Colon (tissue), 2 donors: ENCODE results near the gene COL9A2.

Experiments used
- FAIRE-seq: peaks from 2 replicates; lab custom pipeline; 2012; peaks lifted over from hg19 to GRCh38; lab: Jason Lieb, UNC
- donor health status: control.
- donor health status: control.

Gene COL9A2

DNA sequence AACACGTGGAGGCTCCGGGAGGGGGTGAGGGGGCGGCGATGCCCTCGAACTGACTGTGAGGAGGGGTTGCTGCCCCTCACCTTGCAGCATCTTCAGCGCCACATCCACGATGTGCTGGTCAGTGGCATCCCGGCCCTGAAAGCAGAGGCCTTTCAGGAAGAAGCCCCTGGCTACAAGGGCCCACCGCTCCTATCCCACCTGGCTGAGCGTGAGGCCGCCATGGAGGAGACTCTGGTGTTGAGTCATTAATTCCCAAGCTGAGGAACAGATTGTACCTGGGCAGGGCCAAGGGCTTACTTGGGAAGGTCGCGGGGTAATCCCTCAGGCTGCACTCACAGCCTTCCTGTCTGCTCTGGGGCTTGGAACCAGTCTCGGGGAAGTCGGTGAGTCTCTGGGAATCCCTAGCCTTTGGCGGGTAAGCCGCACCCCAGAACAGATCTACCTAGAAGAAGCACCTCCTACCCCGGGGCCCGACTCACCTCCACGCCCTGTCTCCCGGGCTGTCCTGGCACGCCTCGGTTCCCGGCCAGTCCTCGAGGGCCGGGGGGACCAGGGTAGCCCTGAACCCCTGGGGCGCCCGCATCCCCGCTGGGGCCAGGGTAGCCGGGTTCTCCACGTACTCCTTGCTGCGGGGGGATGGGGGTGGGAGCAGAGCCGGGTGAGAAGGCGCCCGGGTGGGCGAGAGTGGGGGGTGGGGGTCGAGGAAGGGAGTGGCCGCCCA is 13.9 kb downstream of the COL9A2 start:
- no peak for FAIRE-seq

DNA sequence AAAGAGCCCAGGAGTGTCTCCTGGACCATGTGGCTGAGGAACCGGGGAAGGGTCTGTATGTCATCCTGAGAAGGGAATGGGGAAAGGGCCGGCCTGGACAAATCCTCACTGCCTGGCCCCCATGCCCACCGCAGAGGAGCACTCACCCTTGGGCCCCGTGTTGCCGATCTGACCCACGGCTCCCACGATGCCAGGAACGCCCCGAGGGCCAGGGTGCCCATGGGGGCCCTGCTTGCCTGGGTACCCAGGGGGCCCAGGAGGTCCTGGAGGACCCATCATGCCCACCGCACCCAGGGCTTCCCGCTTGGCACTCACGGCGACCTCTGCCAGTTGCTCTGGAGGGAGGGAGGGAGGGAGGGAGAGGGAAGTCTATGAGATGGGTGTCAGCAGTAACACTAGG is 14.6 kb downstream of the COL9A2 start:
- no peak for FAIRE-seq

DNA sequence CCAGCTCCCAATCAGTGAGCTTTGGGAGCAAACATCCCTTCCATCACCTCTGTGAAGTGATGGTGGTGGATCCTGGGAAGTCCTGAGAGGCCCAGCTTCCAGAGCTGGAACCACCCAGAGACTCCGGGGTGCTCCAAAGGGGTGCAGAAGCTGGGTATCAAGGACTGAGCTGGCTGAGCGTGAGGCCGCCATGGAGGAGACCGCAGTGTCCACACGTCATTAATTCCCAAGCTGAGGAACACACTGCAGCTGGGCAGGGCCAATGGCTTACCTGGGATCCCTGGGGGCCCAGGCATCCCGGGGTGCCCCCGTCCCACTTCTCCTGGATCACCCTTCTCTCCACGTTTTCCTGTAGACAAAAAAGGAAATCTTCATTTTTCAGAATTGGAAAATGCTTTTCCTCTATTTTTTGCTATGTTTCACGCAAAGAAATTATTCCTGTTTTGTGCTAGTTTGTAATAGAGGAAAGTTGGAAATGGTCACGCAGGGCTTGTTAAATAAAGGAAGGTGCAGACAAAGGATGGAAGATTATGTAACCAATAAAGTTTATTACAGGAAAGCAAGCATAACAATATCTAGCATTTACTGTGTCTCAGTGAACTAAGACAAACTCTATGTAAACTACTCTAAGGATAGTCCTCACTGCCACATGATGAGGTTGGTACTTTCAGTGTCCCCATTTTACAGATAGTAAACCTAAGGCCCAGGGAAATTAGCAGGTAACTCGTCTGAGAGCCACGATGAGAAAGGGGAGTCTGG is 15.4 kb downstream of the COL9A2 start:
- FAIRE-seq, result no peak

DNA sequence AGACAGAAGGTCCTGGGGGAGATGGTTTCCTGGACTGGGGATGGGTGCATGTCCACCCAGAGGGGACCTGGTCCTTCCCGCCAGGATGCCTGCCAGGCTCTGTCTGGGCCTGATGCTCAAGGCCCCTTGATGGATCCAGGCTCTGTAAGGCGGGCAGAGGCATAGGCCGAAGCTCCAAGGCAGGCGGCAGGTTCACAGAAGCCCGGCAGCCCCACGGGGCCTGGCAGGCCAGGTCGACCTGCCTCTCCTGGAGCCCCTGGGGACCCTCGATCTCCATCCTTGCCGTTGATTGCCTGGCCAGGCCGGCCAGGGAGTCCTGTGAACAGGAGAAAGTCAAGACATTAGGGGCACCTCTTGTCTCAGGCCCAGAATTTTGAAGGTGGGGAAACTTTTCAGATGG is 16.0 kb downstream of the COL9A2 start:
- FAIRE-seq, result no peak

DNA sequence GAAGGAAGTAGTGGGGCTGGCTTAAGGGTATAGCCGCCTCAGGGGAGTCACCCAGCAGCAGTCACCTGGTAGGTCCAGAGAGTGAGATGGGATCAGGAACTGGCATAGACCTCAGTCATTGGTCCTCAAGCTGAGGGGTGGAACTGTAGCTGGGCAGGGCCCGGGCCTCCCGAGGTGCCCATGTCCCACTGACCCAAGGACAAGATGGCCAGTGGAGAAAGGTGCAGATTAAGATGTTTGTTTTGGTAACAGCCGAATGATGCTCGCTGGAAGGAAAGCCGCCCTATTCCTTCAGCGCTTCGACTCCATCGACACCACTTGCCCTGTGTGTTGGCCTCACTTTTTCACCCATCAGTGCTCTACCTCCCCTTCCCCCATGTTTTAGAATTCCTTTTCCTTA is 16.4 kb downstream of the COL9A2 start:
- no peak for FAIRE-seq

DNA sequence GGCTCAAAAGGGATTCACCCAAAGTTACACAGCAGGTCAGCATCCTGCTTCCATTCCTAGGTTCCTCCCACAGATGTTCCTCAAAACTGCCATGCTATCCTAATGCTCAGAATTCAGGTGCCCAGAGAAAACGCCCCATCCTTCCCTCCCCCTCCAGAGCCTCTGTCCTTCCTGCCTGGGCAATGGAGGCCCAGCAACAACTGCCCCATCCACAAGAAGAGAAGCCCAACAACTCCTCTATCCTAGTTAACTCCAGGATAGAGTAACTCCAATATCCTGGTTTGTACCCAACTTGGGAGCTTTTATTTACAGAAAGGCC is 16.9 kb downstream of the COL9A2 start:
- FAIRE-seq, result no peak

DNA sequence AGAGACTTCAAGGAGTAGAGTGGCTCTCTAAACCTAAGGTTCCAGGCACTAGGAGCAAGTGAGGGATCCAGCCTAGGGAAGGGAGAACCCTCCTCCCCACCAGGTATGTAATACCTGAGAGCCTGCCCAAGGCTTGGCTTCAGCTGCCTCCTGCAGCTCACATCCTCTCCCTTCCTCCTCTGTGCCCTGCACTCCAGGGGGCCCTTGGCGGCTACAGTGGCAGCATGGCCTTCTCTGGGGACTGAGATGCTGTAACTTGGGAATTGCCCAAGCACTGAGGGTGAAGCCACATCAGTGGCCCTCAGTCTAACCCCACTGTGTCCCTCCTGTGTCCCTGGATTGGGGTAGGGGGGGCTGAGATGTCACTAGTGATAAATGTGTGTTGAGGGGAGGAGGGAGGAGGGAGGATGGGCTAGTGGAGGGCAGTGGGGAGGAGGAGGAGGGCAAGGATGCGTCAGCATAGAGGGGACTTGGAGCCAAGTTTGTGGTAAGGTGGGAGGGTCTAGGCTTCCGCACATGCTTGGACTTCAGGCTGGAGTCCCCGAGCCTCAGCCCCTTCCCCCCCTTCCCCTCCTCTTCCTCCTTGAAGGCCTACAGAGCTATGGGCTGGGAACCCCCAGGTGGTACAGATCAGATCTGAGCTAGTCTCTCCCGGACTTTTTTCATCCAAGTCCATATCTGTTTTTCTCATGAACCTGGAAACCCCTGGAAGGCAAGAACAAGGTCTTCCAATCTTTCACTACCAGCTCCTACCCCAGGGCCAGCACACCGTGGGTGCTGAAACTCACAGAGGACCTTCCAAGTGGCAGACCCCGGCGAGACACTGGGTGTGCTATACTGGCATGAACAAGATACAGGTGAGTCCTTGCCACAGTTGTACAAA is 17.5 kb downstream of the COL9A2 start:
- FAIRE-seq, result no peak

DNA sequence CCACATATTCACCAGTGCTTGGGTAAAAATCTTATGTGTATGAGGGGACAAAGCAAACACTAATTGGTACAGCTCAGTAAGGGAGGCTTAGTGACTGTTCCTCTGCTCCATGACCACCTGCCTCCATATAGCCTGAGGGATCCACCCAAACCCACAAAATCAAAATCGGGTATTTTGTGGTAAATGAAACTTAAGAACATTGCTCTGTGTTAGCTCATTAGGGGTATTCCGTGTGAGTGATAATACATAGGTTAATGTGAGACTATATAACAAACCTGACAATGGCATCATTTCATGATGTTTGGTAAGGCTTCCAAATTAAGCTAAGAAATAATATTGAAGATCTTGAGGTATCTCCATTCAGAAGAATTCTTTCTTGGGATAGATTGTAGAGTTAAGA is 25.8 kb downstream of the COL9A2 start:
- FAIRE-seq, result no peak

- no peak for FAIRE-seq
Observed at GRCh38 chr1:40281853-40282252, 35.2 kb downstream of the COL9A2 start.

- no peak for FAIRE-seq
Observed at GRCh38 chr1:40276122-40276521, 41.0 kb downstream of the COL9A2 start.

DNA sequence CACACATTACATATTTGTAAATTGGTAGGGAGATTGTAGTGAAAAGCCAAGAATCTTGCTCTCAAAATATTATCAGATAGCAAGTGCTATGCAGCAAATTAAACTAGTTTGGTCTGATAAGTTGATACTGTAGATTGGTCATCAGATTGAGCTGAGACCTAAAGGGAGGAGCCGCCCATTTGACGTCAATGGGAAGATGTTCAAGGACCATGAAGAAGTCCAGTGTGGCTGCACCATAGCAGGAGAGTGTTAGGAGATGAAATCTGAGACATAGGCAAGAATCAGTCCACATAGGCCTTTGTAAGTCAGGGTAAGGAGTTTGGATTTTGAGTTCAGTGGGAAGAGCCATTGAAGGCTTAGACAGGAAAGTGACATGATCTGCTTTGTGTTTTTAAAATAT is 42.8 kb downstream of the COL9A2 start:
- no peak for FAIRE-seq

DNA sequence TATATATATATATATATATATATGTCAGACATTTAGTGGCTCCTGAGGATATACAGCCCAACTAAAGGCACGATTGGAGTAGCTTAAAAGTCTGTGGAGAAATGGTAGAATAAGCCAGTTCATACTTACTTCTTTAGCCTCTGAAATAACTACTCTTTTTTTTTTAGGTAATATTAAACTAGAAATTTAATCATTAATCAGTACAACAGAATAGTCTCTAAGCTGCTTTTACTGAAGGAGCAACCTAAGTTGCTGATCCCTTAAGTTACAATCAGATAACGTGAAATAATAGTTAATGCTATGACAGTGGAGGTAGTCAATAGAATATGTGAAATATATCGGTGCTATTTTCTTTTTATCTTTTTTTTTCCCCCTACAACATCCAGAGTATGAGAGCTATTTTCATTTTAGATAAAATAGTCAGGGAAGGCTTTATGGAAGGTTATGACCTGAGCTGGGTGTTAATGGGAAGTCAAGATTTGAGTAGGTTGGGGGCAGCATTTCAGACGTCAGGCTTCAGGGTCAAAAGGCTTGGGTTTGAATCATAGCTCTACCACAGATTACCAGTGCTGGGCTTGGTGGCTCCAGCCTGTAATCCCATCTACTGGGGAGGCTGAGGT is 43.4 kb downstream of the COL9A2 start:
- no peak for FAIRE-seq

DNA sequence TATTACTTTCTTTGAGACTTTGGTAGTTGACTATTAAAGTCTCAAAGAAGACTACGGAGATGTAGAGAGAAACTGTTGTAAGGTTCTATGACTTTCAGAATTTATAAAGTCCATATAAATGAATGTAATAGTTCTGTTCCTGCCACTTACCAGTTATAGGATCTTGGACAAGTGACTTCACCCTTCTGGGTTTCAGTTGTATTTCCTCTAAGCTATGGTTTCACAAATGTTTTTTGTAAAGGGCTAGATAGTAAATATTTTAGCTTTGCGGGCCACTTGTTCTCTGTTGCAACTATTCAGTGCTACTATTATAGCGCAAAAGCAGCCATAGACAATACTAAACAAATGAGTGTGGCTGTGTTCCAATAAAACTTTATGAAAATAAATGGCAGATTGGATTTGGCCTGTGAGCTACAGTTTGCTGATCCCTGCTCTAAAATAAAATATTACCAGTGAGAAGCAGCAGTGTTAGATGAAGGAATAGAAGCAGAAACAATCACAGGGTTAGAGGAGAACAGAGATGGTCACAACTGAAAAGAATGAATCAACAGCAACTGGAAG is 44.4 kb downstream of the COL9A2 start:
- no peak for FAIRE-seq

DNA sequence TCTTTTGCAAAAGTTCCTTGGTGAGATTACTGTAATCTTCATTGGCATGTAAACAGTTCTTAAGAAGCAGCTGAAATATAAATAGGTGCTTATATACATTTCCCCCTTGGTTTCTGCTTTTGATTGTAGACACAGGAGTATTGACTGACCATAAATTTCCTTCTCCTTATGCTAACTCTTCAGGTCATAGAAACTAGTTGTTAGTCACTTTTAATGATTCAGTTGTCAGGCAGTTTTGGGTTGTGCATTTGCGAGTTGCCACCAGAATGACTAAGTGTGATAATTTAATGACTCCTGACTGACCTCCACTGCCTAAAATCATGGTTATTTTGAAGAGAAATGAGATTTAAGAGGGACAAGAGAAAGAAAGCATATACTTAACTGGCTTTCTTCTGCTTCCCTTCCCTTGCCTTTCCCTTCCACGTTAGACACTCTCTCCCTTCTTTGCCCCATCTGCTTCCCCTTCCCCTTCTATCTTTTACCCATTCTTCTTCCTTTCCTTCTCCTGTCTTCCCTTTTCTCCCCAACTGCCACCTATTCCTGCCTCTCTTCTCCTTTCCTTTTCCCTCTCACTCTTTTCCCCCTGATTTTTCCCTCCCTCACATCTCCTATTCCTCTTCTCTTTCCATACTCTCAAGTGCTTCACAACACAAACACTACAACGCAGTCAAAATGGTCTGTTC is 46.8 kb downstream of the COL9A2 start:
- no peak for FAIRE-seq

DNA sequence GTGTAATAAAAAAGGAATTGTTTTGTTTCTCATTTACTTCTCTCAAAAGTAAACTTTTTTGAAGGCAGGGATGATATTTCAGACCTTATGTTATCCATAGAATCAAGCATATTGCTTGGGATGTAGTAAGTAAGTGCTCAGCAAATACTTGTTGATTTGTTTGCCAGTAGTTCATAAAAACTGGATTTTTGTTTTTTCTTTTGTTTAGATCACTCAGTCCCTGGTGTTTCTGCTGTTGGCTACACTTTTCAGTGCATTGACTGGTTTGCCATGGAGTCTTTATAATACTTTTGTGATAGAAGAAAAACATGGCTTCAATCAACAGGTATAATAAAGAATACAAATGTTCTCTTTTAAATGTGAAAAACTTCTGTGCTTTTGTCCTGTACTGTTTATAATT is 48.9 kb downstream of the COL9A2 start:
- no peak for FAIRE-seq

- no peak for FAIRE-seq
Observed at GRCh38 chr1:40267767-40268187, 49.3 kb downstream of the COL9A2 start.

GRCh38 chr1:40266786-40267535 is 50.1 kb downstream of the COL9A2 start:
- peak; percentile 47 for FAIRE-seq

- no peak for FAIRE-seq
Observed at GRCh38 chr1:40265919-40266318, 51.2 kb downstream of the COL9A2 start.

GRCh38 chr1:40265298-40265697 is 51.8 kb downstream of the COL9A2 start:
- no peak for FAIRE-seq

DNA sequence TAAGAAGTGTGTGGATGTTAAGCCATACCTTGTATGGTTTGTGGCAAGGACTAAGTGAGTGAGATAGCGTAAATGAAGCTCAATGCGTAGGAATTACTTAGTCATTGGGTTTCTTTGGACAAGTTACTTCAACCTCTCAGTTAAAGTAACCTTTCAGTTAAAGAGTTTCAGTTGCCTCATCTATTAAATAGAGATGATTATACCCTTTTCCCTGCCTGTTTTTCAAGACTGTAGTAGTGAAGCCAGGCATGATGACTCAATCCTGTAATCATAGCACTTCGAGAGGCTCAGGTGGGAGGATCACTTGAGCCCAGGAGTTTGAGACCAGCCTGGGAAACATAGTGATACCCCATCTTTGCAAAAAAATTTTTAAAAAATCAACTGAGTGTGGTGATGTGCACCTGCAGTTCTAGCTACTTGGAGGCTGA is 52.7 kb downstream of the COL9A2 start:
- FAIRE-seq, result no peak

DNA sequence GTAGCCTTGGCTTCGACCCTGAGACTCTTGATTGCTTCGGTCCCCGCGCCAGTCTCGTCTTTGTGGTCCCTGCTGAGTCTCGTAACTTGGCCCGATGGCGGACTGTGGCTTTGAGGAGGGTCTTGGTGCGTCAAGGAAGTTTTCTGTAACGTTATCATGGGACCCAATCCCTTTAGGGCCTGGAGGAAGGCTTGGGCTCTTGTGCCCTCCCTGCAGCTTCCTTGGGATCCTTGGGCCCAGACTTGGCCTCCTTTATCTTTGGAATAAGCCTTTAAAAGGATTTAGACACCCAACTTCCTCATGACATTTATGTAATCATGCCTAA is 58.7 kb downstream of the COL9A2 start:
- FAIRE-seq, result no peak
